IPS-NIHi11 (cell line): ENCODE measurements around the gene FOXM1.
A peak's percentile ranks its signal among the peaks of the same experiment; 100 is the strongest.
"Not testable (repeated sequence)": the region's sequence is repeated elsewhere in the genome, so short reads cannot be mapped to it uniquely, and the experiment has no call there.

Source experiments
- DNase-seq: peaks from one replicate; pipeline ENCODE4 v3.0.0; 2012; ENCODE audit warnings: mixed read lengths, low spot score

FOXM1 gene

GRCh38 chr12:2879853-2880252 is 2.9 kb upstream of the FOXM1 start:
- no peak for DNase-seq

DNA sequence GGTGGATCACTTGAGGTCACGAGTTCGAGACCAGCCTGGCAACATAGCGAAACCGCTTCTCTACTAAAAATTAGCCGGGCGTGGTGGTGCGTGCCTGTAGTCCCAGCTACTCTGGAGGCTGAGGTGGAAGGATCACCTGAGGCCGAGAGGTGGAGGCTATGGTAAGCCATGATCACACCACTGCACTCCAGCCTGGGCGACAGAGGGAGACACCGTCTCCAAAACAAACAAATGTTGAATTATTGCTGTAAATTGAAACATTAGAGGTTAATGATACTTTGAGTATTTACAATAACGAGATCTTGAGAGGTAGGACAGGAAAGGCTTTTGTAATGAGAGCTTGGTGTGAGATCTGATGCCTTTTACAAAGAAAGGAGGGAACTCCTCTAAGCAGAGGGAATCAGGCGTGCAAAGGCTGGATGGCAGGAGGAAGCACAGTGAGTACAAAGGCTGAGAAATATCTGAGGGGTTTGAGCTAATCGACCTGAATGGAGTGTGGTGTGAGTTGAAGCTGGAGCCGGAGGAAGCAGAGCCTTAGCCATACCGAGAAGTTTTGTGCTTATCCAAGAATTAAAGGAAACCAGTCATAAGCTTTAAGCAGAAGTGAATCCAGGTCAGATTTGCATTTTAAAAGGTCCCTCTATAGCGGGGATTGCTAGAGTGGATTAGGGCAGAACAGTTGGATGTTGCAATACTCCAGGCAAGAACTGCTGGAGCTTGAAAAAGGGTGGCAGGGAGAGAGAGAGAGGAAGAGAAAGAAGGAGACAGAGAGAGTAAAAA is 1.2 kb upstream of the FOXM1 start:
- DNase-seq, result no peak

- peak; percentile 64 for DNase-seq
Measured at GRCh38 chr12:2876431-2877046, 435 bp downstream of the FOXM1 start.

DNA sequence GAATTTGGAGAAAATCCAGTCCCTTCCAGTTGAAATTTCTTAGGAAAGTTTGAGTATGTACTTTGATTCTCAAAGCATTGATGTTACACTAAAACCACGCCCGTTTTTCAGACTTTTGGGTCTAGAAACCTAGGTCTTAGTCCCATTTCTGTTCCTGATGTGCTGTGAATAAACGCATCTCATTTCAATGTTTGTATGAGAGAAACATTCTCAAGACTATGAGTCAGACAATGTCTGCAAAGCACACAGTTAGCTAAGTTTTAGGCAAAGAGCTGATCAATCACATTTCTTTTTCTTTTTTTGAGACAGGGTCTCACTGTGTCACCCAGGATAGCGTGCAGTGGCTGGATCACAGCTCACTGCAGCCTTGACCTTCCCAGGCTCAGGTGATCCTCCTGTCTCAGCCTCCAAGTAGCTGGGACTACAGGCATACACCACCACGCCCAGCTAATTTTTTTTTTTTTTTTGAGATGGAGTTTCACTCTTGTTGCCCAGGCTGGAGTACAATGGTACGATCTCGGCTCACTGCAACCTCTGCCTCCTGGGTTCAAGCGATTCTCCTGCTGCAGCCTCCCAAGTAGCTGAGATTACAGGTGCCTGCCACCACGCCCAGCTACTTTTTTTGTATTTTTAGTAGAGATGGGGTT is 7.9 kb downstream of the FOXM1 start:
- not testable (repeated sequence) for DNase-seq

DNA sequence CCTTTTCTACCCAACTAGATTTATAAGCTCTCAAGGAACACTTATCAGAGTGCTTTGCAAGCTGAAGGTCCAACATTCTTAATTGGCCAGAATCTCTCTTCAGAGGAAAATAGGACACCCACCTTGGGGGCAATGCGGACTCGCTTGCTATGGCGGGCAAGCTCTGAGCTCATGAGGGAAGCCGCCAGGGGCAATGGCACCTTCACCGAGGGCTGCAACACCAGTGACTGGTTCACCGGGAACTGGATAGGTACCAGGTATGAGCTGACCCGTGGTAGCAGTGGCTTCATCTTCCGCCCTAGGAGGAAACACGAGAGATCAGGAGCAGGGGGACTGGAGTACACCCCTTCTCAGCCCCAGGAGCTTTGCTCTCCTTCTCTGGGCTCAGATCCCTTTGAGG is 12.8 kb downstream of the FOXM1 start:
- no peak for DNase-seq

- DNase-seq, result not testable (repeated sequence)
Measured at GRCh38 chr12:2863402-2863801, 13.6 kb downstream of the FOXM1 start.

DNA sequence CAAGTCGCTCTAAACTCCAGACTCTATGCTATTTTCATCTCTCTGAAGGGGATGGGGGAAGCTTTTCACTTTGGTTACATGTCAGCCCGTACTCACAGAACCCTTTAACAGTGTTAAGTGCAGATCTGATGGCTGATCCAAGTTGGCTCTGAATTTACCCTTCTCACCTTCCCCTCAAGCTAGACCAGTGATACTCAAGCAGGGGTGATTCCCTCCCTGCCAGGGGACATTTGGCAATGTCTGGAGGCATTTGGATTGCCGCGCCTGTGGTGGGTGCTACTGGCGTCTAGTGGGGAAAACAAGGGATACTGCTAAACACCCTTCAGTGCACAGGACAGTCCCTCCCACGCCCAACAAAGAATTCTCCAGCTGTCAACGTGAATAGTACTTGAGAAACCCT is 14.1 kb downstream of the FOXM1 start:
- no peak for DNase-seq

DNA sequence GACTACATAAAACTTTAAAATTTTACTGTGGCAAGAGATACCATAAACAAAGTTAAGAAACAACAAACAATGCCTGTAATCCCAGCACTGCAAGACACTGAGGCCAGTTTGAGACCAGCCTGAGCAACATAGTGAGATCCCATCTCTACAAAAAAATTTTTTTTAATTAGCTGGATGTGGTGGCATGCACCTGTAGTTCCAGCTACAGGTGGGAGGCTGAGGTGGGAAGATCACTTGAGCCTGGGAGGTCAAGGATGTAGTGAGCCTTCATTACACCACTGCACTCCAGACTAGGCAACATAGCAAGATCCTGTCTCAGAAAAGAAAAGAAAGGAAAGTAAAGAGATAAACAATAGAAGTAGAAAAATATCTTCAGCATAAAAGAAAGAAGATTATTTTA is 16.8 kb downstream of the FOXM1 start:
- DNase-seq, result no peak

DNA sequence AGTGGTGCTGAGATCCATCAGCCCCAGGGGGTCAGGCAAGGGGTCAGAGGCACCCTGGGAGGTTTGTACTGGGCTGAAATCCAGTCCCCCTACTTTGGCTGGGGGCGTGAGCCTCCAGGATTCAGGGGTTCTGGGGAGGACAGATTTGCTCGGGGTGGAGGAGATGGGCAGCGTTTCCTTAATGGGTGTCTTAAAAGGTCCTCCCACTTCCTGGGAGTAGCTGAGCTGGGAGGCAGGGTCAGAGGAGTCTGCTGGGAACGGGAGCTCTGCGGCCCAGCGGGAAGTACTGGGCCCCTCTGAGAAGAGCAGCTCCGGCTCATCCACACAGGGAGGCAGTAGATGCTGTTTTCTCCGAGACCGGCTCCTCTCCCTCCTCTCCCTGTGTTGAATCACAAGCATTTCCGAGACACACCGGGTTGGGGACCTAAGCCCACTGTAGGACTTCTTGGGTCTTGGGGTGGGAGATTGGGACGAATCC is 18.0 kb downstream of the FOXM1 start:
- DNase-seq, result no peak

DNA sequence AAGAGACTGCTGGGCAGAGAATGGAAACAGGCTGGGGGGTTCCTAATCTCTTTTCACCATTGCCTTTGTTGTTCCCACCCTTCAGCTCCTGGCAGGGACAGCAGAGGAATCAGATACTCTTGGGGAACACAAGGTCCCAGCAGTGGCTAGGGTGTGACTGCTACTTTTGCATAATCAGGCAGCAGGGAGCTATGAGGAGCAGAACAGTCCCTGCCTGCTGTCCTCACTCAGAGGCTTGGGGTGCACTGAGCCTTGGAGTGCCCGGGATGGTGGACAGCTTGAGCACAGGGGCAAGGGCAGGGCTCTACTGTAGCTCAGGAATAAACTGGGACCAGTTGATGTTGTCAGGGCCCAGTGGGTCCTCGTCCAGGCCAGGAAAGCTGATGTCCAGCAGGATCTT is 18.6 kb downstream of the FOXM1 start:
- no peak for DNase-seq

- DNase-seq, result no peak
Measured at GRCh38 chr12:2857576-2857975, 19.4 kb downstream of the FOXM1 start.

- DNase-seq, result peak; percentile 72
Measured at GRCh38 chr12:2857021-2857431, 19.9 kb downstream of the FOXM1 start, which contains the start of gene TEX52. Gene TEX52, minus strand, starts transcription at chr12:2857039. Its CDS starts 13 bp downstream, at chr12:2857026.

- DNase-seq, result no peak
Measured at GRCh38 chr12:2856051-2856450, 20.9 kb downstream of the FOXM1 start.

DNA sequence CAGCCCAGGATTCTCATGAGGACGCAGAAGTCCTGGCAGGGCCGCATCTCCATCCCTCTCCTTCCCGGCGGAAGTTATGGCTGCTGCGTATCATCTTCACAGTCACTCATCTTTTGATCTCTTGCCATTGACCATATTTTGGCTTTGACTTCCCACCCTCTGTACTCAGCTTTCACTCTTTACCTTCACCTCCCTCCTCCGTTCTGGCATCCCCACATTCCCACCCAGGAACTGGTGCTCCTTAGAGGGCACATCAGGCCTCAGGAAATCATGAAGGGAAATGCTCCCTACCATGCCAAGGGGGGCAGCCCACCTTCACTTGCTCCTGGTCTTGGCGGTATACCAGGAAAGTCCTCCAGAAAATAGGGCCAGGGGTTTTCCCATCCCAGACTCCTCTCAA is 21.4 kb downstream of the FOXM1 start:
- no peak for DNase-seq

GRCh38 chr12:2854669-2855453 is 22.1 kb downstream of the FOXM1 start:
- DNase-seq, result no peak

DNA sequence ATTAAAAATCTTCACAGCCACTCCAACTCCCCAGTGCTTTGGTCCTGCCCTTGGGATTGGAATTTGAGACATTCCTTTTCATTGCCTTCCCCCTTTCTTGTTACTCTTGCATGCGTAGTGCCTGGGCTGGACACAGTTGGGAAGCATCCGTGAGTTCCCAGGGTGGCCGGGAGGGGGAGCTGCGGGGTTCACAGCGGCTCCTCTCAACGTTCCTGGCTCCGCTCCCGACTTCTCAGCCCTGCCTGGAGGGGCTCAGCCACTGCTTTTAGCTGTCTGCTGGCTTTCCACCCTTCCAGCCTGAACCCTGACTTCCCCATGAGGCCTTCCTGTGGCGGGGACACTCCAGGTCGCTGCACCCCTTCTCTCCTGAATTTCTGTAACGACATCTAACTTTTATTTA is 23.3 kb downstream of the FOXM1 start:
- peak; percentile 96 for DNase-seq

DNA sequence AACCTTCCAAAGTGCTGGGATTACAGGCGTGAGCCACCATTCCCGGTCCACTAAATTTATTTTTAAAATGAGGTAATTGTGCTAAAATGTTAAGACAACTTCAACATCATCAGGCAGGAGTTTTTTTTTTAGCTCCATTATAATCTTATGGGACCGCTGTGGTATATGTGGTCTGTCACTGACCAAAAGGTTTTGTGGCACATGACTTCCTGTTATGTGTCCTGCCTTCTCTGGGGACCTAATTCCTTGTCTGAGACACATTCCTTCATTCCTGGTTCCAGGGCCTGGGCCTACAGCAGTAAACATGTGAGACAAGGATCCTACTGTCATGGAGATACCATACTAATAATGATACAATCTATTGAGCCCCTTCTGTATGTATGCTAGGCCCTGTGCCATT is 25.0 kb downstream of the FOXM1 start:
- no peak for DNase-seq

GRCh38 chr12:2845280-2845679 is 31.7 kb downstream of the FOXM1 start:
- DNase-seq, result no peak

DNA sequence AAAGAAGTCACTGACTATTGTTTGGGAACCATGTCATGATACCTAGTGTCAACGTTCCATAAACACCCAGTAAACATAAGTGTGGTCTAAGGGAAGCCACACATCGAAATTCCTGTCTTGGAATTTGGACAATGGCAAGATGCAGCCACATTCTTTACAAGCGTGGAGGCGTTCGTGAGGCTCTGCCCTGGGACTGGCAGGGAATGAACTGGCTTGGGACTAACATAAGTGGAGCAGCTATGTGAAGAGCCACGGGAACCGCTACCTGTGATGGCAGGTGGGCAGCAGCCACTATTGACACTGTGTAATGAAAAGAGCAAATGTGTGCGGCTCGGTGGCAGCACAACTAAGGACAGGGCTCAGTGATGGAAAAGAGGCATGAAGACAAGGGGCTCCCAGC is 32.2 kb downstream of the FOXM1 start:
- no peak for DNase-seq

GRCh38 chr12:2842948-2843347 is 34.0 kb downstream of the FOXM1 start:
- no peak for DNase-seq

DNA sequence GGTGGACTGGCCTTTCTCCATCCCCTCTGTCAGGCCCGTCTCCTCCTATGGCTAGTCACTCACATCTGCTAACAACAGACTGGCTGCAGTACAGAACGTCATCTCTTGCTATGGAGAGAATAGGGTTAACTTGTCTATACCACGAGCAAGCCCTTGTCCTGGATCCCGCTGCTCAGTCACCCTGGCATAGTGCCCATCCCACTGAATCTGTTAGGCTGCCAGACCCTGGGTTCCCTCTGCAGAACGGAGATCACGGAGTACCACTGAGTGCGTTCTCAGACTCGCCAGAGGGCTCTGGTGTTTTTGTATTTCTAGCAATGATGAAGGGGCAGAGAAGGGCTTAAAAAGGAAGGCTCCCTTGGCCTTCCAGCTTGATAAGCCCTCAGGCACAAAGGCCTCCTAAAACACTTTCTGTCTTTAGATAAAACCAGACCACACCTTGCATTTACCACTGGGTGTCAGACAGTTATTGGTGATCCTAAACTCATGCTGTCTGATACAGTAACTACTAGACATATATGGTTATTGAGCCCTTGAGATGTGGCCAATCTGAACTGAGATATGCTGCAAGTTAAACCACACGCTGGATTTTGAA is 35.8 kb downstream of the FOXM1 start:
- DNase-seq, result no peak

GRCh38 chr12:2836574-2836973 is 40.4 kb downstream of the FOXM1 start:
- DNase-seq, result no peak
